ENCODE results near the gene EGFLAM. TPM values are rescaled to one million over a fixed set of nuclear protein-coding genes. Genes with fewer than 3 reads are reported as not detected.
A peak's percentile ranks its signal among the peaks of the same experiment; 100 is the strongest.

Gene EGFLAM
- total and polyA plus RNA-seq, 11 donors, result 4.7 to 19.4 (median 8.0) TPM

- peak in 2 of 4 donors; percentile 39 to 43 for ATAC-seq
- no peaks in the 10 kb centered on the region for H3K9me3 ChIP-seq
- H3K36me3 ChIP-seq, result peaks cover 0 to 72% (median 31%) of the 10 kb centered on the region in 9 donors
- no peak overlapping the region for H3K4me3 ChIP-seq
- DNase-seq, result no peak
- 42 to 55% (median 52%) methylated on average over 6 of the region's 6 CpGs for WGBS, 4 donors
- no peak overlapping the region for H3K27ac ChIP-seq
- intact Hi-C loops (cut with DNase I), result loop anchor here in 1 of 10 donors (5.0 kb wide), 1 partner anchor 37 kb away; no protein-coding TSS in a partner anchor
- H3K27me3 ChIP-seq, result peaks cover 0 to 18% (median 0%) of the 10 kb centered on the region in 9 donors
- TF ChIP-seq CTCF (IDR thresholded peaks at IDR 0.05) (no peak), POLR2A (IDR thresholded peaks at IDR 0.05) (no peak)
- peaks cover 0 to 8% (median 0%) of the 10 kb centered on the region in 12 donors for H3K4me1 ChIP-seq
Observed at GRCh38 chr5:38479315-38479904, 221.1 kb downstream of the EGFLAM start.

DNA sequence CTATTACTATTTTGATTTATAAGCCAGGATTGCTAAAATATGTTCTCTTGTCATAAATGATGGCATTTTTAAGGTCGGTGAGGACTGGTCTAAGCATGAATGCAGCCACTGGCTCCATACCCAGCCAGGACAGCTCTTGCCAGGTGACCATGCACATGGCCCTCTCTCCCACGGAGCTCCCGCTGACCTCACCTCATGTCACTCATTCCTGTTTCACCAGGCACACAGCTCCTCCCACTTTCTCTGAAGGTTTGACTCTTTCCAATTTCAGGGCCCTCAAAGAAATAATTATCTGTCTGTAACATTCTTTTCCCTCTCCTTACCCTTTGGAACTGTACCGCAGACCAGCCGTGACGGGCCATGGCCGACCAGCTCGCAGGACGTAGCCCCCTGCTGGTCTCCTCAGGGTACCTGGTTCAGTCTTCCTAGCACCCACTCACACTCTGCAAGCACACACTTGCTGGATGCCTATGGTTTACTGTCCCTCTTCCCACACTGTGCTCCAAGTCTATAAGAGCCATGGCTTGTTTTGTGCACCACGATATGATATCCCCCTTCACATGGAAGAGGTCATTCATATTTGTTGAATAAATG, 225.5 kb downstream of the EGFLAM start:
- DNase-seq, result no peak
- intact Hi-C loops (cut with DNase I), result no loop called here
- H3K36me3 ChIP-seq, result peaks cover 0 to 99% (median 73%) of the 10 kb centered on the region in 9 donors
- no peak for ATAC-seq
- 92 to 95% (median 93%) methylated on average over 10 of the region's 10 CpGs for WGBS, 4 donors
- no peak overlapping the region for H3K27ac ChIP-seq
- H3K4me3 ChIP-seq, result no peak overlapping the region
- TF ChIP-seq CTCF (IDR thresholded peaks at IDR 0.05) (peak in 1 of 12 donors; percentile 11), POLR2A (IDR thresholded peaks at IDR 0.05) (no peak)
- H3K27me3 ChIP-seq, result peaks cover 0 to 8% (median 0%) of the 10 kb centered on the region in 9 donors
- H3K4me1 ChIP-seq, result peaks cover 0 to 7% (median 0%) of the 10 kb centered on the region in 12 donors
- no peaks in the 10 kb centered on the region for H3K9me3 ChIP-seq

DNA sequence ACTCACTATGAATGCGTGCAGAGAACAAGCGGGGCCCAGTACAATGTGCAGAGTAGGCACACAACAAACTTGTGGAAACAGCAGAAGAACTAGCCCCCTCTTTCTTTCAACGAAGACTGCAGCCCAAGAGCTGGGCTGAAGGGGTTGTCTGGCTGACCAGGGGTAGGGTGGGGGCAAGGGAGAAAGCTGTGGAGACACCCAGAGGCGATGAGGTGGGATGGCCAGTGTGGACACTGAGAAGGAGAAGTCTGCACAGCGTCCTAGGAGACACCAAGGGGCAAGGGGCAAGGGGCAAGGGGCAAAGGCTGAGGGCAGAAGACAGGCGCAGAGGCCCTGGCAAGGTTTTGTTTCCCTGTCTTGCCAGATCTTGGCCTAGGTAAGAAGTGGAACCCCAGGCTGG, 235.8 kb downstream of the EGFLAM start:
- TF ChIP-seq POLR2A (IDR thresholded peaks at IDR 0.05) (no peak), CTCF (IDR thresholded peaks at IDR 0.05) (no peak)
- peaks cover 0 to 98% (median 77%) of the 10 kb centered on the region in 9 donors for H3K36me3 ChIP-seq
- DNase-seq (no peak), ATAC-seq (peak in 2 of 4 donors; percentile 22 to 34)
- no peak overlapping the region for H3K27ac ChIP-seq
- no peaks in the 10 kb centered on the region for H3K27me3 ChIP-seq
- WGBS, 4 donors, result 91 to 97% (median 94%) methylated on average over 6 of the region's 6 CpGs
- no peak overlapping the region for H3K4me3 ChIP-seq
- H3K9me3 ChIP-seq, result no peaks in the 10 kb centered on the region
- intact Hi-C loops (cut with DNase I), result no loop called here
- no peaks in the 10 kb centered on the region for H3K4me1 ChIP-seq

GRCh38 chr5:38494763-38495162, 236.4 kb downstream of the EGFLAM start:
- Histone ChIP-seq H3K27ac (no peak overlapping the region), H3K4me3 (no peak overlapping the region), H3K4me1 (no peaks in the 10 kb centered on the region), H3K9me3 (no peaks in the 10 kb centered on the region), H3K27me3 (no peaks in the 10 kb centered on the region), H3K36me3 (peaks cover 0 to 98% (median 82%) of the 10 kb centered on the region in 9 donors)
- WGBS, 4 donors, result 85 to 95% (median 89%) methylated on average over 7 of the region's 7 CpGs
- intact Hi-C loops (cut with DNase I), result loop anchor here in 2 of 10 donors (5.0 kb wide), 1 partner anchor 173 kb away; no protein-coding TSS in a partner anchor
- ATAC-seq, result no peak
- DNase-seq, result no peak
- TF ChIP-seq CTCF (IDR thresholded peaks at IDR 0.05) (no peak), POLR2A (IDR thresholded peaks at IDR 0.05) (no peak)

Data from heart left ventricle (tissue), 16 donors.